HT-29 (cell line): ENCODE measurements around the gene JAKMIP1. TPM values are rescaled to one million over a fixed set of nuclear protein-coding genes. Genes with fewer than 3 reads are reported as not detected.

Experiments used
- DNase-seq: peaks from one replicate; pipeline ENCODE4 v3.0.0-alpha.2; 2015; ENCODE audit warnings: low spot score
- total RNA-seq: library from RNA; depleted of rRNA; stranded (reverse); fragments of >200 nt; shearing (Covaris generic); gene quantifications from 2 replicates; pipeline ENCODE4 v1.2.3, GENCODE V29; 2014; rRNA removed

Gene JAKMIP1
- total RNA-seq = not detected in 2 replicates

DNA sequence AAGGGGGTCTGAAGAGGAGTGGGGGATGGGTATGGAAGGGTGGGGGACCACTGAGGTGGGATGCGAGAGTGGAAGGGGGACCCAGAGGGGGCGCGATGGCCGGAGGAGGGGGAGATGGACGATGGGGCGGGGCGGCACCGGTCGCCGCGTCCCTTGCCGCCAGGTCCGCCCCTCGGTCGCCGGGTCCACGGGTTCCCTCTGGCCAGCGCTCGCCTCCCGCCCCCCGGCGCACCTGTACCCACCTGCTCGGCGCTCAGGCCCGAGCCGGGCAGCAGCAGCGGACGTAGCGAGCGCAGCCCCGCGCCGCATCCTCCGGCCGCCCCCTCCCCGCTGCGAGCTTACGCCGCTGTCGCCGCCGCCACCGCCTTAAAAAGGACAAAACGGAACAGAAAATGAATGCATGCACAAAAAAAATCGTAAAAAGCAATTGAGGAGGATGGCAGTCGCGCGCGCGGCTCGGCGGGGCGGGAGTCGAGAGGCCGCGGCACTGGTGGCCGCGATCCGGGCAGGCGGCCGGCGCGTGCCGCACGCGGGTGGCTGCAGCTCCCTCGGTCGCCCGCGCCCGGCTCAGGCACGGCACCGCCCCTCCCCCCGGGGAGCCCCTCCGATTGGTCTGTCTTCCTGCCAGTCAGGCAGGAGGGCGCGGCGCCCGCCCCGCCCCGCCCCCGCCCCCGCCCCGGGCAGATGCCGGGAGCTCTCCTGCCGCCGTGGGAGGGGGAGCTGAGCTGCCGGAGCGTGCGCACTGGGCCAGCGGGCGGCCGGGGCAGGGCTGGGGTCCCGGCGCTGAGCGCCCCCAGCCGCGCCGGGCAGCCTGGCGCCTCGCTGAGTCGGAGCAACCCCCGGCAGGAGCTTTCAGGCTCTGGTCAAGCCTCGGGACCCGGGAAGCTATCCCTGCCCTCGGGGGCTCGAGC lies at the start of gene JAKMIP1:
JAKMIP1 (minus strand) TSS at position 539 of the 911 bp plus-strand sequence. CDS start 87,699 bp downstream, outside the sequence.
- no peak for DNase-seq

DNA sequence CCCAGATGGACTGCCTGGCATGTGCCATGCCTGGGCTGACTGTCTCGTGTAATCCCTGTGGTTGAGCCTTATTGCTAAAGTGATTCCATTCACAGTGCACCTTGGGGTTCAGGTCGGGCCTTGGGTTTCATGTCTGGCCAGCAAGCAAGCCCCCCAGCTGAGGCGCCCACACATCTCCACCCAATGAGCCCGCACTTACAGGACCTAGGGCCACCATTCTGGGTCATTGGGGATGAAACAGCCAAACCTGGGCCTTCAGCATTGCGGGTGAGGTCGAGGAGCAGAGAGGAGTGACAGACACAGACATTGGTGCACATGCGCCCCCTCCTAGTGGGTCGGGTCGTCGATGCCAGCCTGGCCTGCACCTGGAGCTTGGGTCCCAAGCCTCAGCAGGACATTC lies 48.0 kb upstream of the JAKMIP1 start:
- DNase-seq = no peak

DNA sequence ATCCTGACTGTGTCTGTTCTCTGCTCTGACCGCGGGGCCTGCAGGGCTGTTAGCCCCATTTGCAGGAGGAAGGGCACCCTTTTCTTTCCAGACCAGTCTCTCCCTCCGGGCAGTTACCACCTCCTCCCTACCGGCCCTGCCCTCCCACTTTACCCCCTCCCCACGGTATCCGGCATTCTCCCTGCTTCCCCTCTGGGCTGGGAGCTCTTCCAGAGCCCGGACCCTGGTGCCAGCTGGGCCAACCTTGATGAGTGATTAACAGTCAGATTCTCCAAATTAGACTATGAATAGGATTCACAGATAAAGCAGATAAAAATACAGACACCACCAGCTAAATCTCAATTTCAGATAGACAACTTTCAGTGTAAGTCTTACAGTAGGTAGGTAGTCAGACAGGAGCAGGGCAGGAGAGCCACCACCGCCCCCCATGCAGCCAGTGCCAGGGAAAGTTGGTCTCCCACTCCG lies 45.9 kb upstream of the JAKMIP1 start:
- no peak for DNase-seq

GRCh38 chr4:6245246-6246169 lies 45.2 kb upstream of the JAKMIP1 start:
- DNase-seq = no peak

GRCh38 chr4:6242271-6243029 lies 42.1 kb upstream of the JAKMIP1 start:
- DNase-seq = no peak

GRCh38 chr4:6241062-6241845 lies 40.9 kb upstream of the JAKMIP1 start:
- no peak for DNase-seq

- DNase-seq = no peak
These were observed 39.6 kb upstream of the JAKMIP1 start for GRCh38 chr4:6239968-6240367.

DNA sequence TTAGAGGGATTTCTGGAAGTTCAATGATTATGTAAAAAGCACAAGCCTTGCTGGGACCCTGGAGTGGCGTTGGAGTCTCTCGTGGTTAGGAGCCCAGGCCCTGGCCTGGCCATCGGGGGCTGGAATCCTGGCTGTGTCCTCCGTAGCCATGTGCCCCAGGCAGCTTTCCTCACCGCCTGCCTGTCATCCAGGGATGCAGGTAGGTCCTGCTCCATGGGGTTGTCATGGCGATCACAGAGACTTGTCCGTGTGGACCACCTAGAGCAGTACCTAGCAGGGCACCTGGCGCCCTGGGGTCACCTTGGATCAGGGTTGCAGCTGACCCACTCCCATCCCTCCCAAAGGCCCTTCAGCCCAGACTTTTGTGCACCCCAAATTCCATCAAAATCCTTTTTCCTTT lies 39.1 kb upstream of the JAKMIP1 start:
- no peak for DNase-seq

DNA sequence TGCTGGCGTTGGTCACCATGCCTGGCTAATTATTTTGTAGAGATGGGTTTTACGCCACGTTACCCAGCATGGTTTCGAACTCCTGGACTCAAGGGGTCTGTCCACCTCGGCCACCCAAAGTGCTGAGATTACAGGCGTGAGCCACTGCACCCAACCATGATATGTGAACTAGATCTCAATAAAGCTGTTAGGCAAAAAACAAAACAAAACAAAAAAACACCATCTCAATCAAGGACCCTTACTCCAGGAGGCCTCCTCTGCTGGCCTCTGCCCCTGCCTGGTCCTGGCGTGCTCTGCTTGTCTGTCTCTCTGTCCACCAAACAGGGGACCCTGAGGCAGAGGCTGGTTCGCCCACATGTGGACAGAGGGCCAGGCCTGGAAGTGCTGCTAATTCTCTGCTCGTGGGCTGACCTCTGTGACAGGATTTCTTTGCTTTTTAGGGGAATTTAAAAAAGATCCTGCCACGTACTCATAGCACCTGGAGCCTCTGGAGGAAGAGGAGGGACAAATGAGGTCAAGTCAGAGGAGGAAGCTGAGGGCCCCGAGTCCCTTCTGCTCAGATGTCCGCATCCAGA lies 36.6 kb upstream of the JAKMIP1 start:
- DNase-seq = no peak

- DNase-seq = no peak
These were observed 35.7 kb upstream of the JAKMIP1 start for GRCh38 chr4:6235901-6236640.

GRCh38 chr4:6235012-6235411 lies 34.7 kb upstream of the JAKMIP1 start:
- DNase-seq = no peak

DNA sequence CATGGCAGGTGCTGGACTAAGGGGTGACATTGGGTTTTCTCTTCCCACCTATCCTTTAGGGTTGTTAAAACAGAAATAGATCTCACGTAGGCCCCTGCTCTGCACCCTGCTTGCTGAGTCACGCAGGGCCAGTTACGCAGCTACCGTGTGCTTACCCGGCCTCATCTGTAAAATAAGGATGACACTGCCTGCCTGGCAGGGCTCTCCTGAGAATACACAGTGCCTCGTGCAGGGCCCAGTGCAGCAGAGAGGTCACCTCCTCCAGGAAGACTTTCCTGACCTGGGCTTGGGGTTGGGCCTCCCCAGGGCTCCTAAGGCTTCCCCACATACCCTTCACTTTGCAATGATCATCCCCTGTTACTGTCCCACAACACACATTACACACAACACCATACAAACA lies 33.6 kb upstream of the JAKMIP1 start:
- no peak for DNase-seq

DNA sequence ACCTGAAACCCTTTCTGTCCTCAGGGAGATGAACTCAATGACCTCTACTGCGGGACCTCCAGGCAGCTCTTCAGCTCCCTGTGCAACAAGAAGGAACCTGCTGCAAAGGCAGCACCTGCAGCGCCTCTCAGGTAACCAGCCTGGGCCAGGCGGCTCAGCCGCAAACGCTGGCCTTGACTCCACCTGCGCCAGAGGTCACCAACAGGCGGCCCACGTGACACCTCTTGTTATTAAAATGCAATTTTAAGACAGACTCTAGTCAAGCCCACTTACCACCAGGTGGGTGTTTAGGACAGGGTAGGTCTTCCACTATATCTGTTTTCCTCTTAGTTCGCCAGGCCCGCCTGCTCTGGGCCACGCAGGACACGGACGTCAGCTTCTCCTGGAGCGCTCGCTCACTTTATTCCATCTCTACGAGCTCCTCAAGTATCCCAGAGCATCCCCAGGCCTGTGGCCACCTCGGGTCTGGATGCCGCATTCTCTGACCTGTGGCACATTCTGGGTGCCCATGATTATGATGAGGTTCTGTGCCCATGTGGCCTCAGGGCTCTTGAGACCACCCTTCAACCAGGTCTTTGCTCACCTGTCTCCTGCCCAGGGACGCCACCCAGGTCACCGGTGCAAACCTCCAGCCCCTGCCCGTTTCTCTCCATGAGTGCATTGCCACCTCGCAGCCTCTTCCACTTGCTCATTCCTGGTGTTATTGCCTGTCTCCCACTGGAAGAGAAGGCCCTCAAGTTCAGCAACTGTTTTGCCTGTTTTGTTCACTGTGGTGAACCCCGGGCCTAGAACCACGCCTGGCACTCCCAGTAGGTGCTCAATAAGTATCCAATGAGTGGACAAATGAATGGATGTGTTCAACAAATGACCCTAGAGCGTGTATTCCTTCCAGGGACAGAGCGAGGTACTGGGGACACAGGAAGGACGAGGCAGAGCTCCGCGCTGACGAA lies 32.8 kb upstream of the JAKMIP1 start:
- DNase-seq = no peak

- DNase-seq = no peak
These were observed 31.4 kb upstream of the JAKMIP1 start for GRCh38 chr4:6231663-6232165.

- DNase-seq = no peak
These were observed 30.7 kb upstream of the JAKMIP1 start for GRCh38 chr4:6230827-6231662.

DNA sequence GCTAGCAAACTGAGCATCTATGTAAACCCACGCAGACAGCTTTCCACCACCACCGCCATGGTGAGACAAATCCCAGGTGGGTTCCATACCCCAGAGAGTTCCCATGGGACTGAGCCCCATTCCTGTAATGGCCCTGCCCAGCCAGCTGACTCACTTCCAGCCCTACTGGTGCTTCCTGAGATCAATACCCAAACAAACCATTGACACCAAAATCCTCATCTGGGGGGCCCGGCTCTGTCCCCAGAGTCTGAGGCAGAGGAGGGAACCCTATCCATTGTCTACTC lies 30.1 kb upstream of the JAKMIP1 start:
- DNase-seq = no peak
